GM12878 (cell line): Measurements from ENCODE around the gene DAGLA. TPM values are rescaled to one million over a fixed set of nuclear protein-coding genes. Genes with fewer than 3 reads are reported as not detected.

Experiments
- ATAC-seq: fragments of 200-7000 bp; cut with Tn5 transposase; 3 replicates; pipeline ENCODE4 v1.9.1; 2020; ENCODE audit warnings: mild to moderate bottlenecking, moderate library complexity
- BruUV-seq: library from RNA; stranded (reverse); fragments of 400-500 nt; replicated peaks from 2 replicates; lab custom pipeline; 2021; lab: Mats Ljungman, UMichigan
- CTCF ChIA-PET: fragments of 300-600 bp; sonication (Branson Sonifier 250); formaldehyde crosslinking; extraction: SDS; loops from one replicate; lab custom pipeline; 2021; ENCODE audit warnings: inconsistent platforms; lab: Yijun Ruan, JAX
- POLR2A ChIA-PET: fragments of 350-600 bp; formaldehyde crosslinking; extraction: SDS; loops from one replicate; lab custom pipeline; 2021; ENCODE audit warnings: inconsistent platforms; lab: Charles Lee
- RAD21 ChIA-PET: fragments of 300-600 bp; sonication (Branson Sonifier 250); formaldehyde crosslinking; loops from one replicate; lab custom pipeline; 2023; ENCODE audit warnings: antibody characterized with exemption; ENCODE audit not compliant: unreplicated experiment; lab: Charles Lee
- SMC1A ChIA-PET: fragments of 300-600 bp; sonication (Branson Sonifier 250); formaldehyde crosslinking; loops from one replicate; lab custom pipeline; 2023; ENCODE audit not compliant: unreplicated experiment, uncharacterized antibody; lab: Charles Lee
- DNase-seq: peaks from one replicate; pipeline ENCODE4 v3.0.0-alpha.2; 2011; ENCODE audit warnings: low read depth, low spot score
- FAIRE-seq: peaks from 3 replicates; lab custom pipeline; 2011; peaks lifted over from hg19 to GRCh38; lab: Jason Lieb, UNC
- H2AFZ ChIP-seq: 2 replicates; pipeline ENCODE4 v1.6.0; 2011; ENCODE audit warnings: low read depth, low read length, control low read depth; ENCODE audit not compliant: control insufficient read depth
- H3K27ac ChIP-seq: 2 replicates; pipeline ENCODE4 v1.5.1; 2011; ENCODE audit warnings: control low read depth; ENCODE audit not compliant: control insufficient read depth, insufficient read depth
- H3K27me3 ChIP-seq, 2 experiments: replicated peaks in 1 of 2; 2 replicates each; pipeline versions ENCODE4 v1.6.0 to v1.6.1; 2011; ENCODE audit warnings: low read length in 1 of 2; ENCODE audit not compliant: control insufficient read depth in 2 of 2, insufficient read depth in 2 of 2
- H3K36me3 ChIP-seq, 2 experiments: 2 replicates each; pipeline ENCODE4 v1.5.1; 2011; ENCODE audit warnings: low read length in 1 of 2; ENCODE audit not compliant: control insufficient read depth in 2 of 2, insufficient read depth in 2 of 2
- H3K4me1 ChIP-seq: 2 replicates; pipeline ENCODE4 v1.6.1; 2011; ENCODE audit warnings: mild to moderate bottlenecking, low read length, moderate library complexity, mixed read lengths; ENCODE audit not compliant: control insufficient read depth, insufficient read depth
- H3K4me2 ChIP-seq: 2 replicates; pipeline ENCODE4 v1.6.0; 2011; ENCODE audit warnings: control low read depth; ENCODE audit not compliant: control insufficient read depth, insufficient read depth
- H3K4me3 ChIP-seq: fragments of 200-600 bp; sonication (generic); 2 replicates; pipeline ENCODE4 v1.5.1; 2016
- H3K79me2 ChIP-seq: 2 replicates; pipeline ENCODE4 v1.6.0; 2011; ENCODE audit warnings: low read length; ENCODE audit not compliant: control insufficient read depth, insufficient read depth
- H3K9ac ChIP-seq: 2 replicates; pipeline ENCODE4 v1.8.0; 2011; ENCODE audit warnings: low read length, control low read depth, mixed read lengths; ENCODE audit not compliant: control insufficient read depth, insufficient read depth
- H3K9me3 ChIP-seq: replicated peaks from 3 replicates; pipeline ENCODE4 v1.5.1; 2011; ENCODE audit warnings: mild to moderate bottlenecking, low read length; ENCODE audit not compliant: control insufficient read depth, insufficient read depth
- H4K20me1 ChIP-seq: 2 replicates; pipeline ENCODE4 v1.6.0; 2011; ENCODE audit not compliant: control insufficient read depth, insufficient read depth
- ASH2L ChIP-seq: fragments of 300-600, 200-600 bp; sonication (generic); IDR thresholded peaks from 2 replicates; pipeline ENCODE4 v1.6.1; 2017; ENCODE audit warnings: low read depth, mild to moderate bottlenecking, borderline replicate concordance
- BMI1 ChIP-seq: fragments of 450-650 bp; IDR thresholded peaks from 2 replicates; pipeline ENCODE4 v1.6.1; 2016; ENCODE audit warnings: mild to moderate bottlenecking, moderate library complexity, borderline replicate concordance
- BRCA1 ChIP-seq: IDR thresholded peaks from 2 replicates; pipeline ENCODE4 v1.6.1; 2011; ENCODE audit warnings: low read depth, low read length, improper control_type of control experiment
- CEBPB ChIP-seq, 2 experiments: fragments of 150-350 bp in 1 of 2; IDR thresholded peaks; 2 replicates each; pipeline ENCODE4 v1.6.1; 2012 to 2014; ENCODE audit warnings: low read depth in 2 of 2, low read length in 2 of 2, borderline replicate concordance in 1 of 2, inconsistent platforms in 1 of 2
- IRF3 ChIP-seq: fragments of 450-650 bp; IDR thresholded peaks from 2 replicates; pipeline ENCODE4 v1.6.1; 2014; ENCODE audit warnings: mild to moderate bottlenecking
- MAX ChIP-seq: IDR thresholded peaks from 2 replicates; pipeline ENCODE4 v1.6.1; 2012; ENCODE audit warnings: low read depth, low read length, improper control_type of control experiment
- RELB ChIP-seq: fragments of 450-650 bp; IDR thresholded peaks from 2 replicates; pipeline ENCODE4 v1.6.1; 2017; ENCODE audit warnings: low read depth, mild to moderate bottlenecking, moderate library complexity
- SP1 ChIP-seq: IDR thresholded peaks from one replicate; pipeline ENCODE4 v1.6.1; 2011; ENCODE audit warnings: low read depth, low read length
- USF2 ChIP-seq: IDR thresholded peaks from 2 replicates; pipeline ENCODE4 v1.6.1; 2011; ENCODE audit warnings: low read depth, low read length, improper control_type of control experiment, borderline replicate concordance
- ZBTB40 ChIP-seq: fragments of 450-650 bp; IDR thresholded peaks from 2 replicates; pipeline ENCODE4 v1.6.1; 2016; ENCODE audit warnings: mild to moderate bottlenecking, moderate library complexity, borderline replicate concordance
- ZNF24 ChIP-seq: fragments of 450-650 bp; IDR thresholded peaks from 2 replicates; pipeline ENCODE4 v1.6.1; 2017; ENCODE audit warnings: antibody characterized with exemption, mild to moderate bottlenecking
- ZNF622 ChIP-seq: fragments of 450-650 bp; IDR thresholded peaks from 2 replicates; pipeline ENCODE4 v1.6.1; 2017; ENCODE audit warnings: mild to moderate bottlenecking, inconsistent platforms
- WGBS: methylation state at CpG from one replicate; pipeline ENCODE4 v1.1.6; 2016; ENCODE audit warnings: low lambda C conversion rate; ENCODE audit not compliant: insufficient replicate concordance, insufficient coverage; ENCODE audit errors: missing lambda C conversion rate; 5-methylcytosine and 5-hydroxymethylcytosine counted together
- in situ Hi-C: fragments of 300-500 bp; cut with MboI; formaldehyde crosslinking; loops from 9 replicates; pipeline ENCODE4 v1.14.3; 2018; ENCODE audit warnings: mixed read lengths
- intact Hi-C: fragments of 100-400 bp; cut with micrococcal nuclease; formaldehyde crosslinking; loops from one replicate; pipeline ENCODE4 v1.14.2; 2022; ENCODE audit not compliant: unreplicated experiment
- polyA plus RNA-seq, 11 experiments: library from polyadenylated mRNA; depleted of rRNA in 4 of 11; unstranded in 6 of 11; stranded (reverse) in 5 of 11; fragments of >200 nt; fragmentation: Nextera tagmentation in 4 of 11; fragmentation: Illumina TruSeq in 1 of 11; extraction: Ambion mirVana in 4 of 11; extraction: Trizol in 1 of 11; gene quantifications; 1 replicate in 1 of 11; 2 replicates in 10 of 11; pipeline versions ENCODE4 v1.2.1 to v1.2.3, GENCODE V29; 2011 to 2016; ENCODE audit warnings: inconsistent platforms in 2 of 11, missing spikeins in 2 of 11, low read depth in 1 of 11
- total RNA-seq, 4 experiments: library from RNA; depleted of rRNA in 3 of 4; stranded (reverse); fragments of >200 nt in 3 of 4; fragmentation: Illumina TruSeq in 1 of 4; extraction: Trizol in 1 of 4; gene quantifications; 2 replicates each; pipeline versions ENCODE4 v1.2.1 to v1.2.3, GENCODE V29; 2013 to 2021

DAGLA gene
- total and polyA plus RNA-seq, 10 of the 15 experiments (the other 5 are each of a cell fraction or from before 2014, with no cell fraction given), result 0.05 TPM; not detected in 9

GRCh38 chr11:61783717-61784505 lies 103.7 kb downstream of the DAGLA start:
- Histone ChIP-seq H2AFZ (no peak overlapping the region), H3K9ac (no peak overlapping the region), H3K4me2 (no peak overlapping the region), H3K4me3 (no peak overlapping the region), H3K27ac (no peak overlapping the region), H4K20me1 (no peaks in the 10 kb centered on the region), H3K9me3 (no peaks in the 10 kb centered on the region), H3K79me2 (no peaks in the 10 kb centered on the region), H3K27me3 (no peaks in the 10 kb centered on the region), H3K4me1 (no peaks in the 10 kb centered on the region; the same call in 1 of the 2 replicates), H3K36me3 (peaks cover 9 to 11% of the 10 kb centered on the region in 2 experiments)
- intact Hi-C loops, result no loop called here
- ChIA-PET SMC1A (no interaction called here), CTCF (interaction anchor here (0.7 to 10.5 kb wide), 2 partner anchors 35 to 45 kb away, joined by 3 to 200 read pairs; no protein-coding TSS in a partner anchor), RAD21 (interaction anchor here (0.7 to 1.1 kb wide), 2 partner anchors 51 to 298 kb away, joined by 3 to 4 read pairs; no protein-coding TSS in a partner anchor), POLR2A (no interaction called here)
- FAIRE-seq (no peak), ATAC-seq (no peak), DNase-seq (no peak)
- in situ Hi-C loops, result loop anchor here (5.0 kb wide), 1 partner anchor 37 kb away; no protein-coding TSS in a partner anchor
- no TSS peak for BruUV-seq
- 81% methylated on average over 13 of the region's 13 CpGs for WGBS
- no peak for TF ChIP-seq SP1
- no peak for TF ChIP-seq ZNF622
- no peak for TF ChIP-seq BRCA1
- TF ChIP-seq MAX, result no peak
- TF ChIP-seq USF2, result no peak
- no peak for TF ChIP-seq ASH2L
- TF ChIP-seq IRF3, result no peak
- no peak for TF ChIP-seq CEBPB (IDR thresholded peaks at IDR 0.05; ENCODE audit: borderline replicate concordance in 1 of 2, low read depth in 2 of 2, low read length in 2 of 2)
- TF ChIP-seq ZBTB40, result no peak
- no peak for TF ChIP-seq ZNF24
- no peak for TF ChIP-seq RELB
- TF ChIP-seq BMI1, result no peak
